HG03565 (cell line): Measurements from ENCODE around the gene PDE6D.
"Not testable (repeated sequence)": the region's sequence is repeated elsewhere in the genome, so short reads cannot be mapped to it uniquely, and the experiment has no call there.

Source experiments
- ATAC-seq: cut with Tn5 transposase; IDR thresholded peaks from one replicate; pipeline ENCODE4 v1.9.1; 2021; ENCODE audit warnings: mild to moderate bottlenecking, moderate library complexity; ENCODE audit not compliant: unreplicated experiment

Gene PDE6D

GRCh38 chr2:231780123-231780908 is 766 bp downstream of the PDE6D start:
- ATAC-seq, result no peak

- ATAC-seq, result peak; percentile 44
Observed at GRCh38 chr2:231769170-231770136, 11.6 kb downstream of the PDE6D start.

DNA sequence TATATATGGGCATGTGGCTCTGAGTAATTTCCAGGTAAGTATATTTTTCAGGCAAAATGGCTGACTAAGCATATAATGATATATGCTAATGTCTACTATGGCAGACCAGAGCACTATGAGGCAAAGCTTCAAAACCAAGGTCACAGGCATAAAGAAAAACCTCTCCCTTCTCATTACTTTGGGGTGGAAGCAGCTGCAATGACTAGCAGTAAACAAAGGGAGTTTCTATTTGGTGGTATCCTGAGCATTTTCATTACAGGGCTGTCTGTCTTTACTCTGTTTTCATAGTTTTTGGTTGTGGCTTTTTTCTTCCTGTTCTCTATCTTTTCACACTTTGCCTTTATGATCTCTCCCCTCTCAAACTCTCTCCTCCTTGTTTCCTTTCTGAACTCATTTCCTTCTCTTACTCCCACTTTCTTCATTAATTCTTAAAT is 15.6 kb downstream of the PDE6D start:
- ATAC-seq, result no peak

DNA sequence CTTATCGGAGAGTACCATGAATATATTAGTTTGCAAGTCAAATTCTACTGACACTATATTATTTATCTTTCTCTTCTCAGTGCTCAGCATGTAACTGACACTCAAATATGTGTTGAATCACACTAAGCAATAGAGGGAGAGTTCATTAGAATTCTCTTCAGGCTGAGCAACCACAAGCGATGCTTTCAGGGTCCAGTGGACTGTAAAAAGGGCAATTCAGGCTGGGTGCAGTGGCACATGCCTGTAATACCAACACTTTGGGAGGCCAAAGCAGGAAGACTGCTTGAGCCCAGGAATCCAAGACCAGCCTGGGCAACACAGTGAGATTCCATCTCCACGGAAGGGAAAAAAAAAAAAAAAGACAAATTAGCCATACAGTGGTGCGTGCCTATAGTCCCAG is 16.3 kb downstream of the PDE6D start:
- no peak for ATAC-seq

DNA sequence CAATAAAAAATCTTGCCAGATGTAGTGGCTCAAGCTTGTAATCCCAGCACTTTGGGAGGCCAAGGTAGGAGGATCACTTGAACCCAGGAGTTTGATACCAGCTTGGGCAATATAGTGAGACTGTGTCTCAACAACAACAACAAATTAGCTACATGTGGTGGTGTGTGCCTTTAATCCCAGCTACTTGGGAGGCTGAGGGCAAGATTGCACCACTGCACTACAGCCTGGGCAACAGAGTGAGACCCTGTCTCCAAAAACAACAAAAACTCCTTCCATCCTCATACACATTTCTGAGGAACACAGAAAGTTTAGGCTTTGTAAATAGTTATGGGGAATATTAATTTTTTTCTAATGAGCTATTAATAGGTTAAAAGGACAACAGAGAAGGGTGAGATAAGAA is 17.0 kb downstream of the PDE6D start:
- ATAC-seq, result no peak

DNA sequence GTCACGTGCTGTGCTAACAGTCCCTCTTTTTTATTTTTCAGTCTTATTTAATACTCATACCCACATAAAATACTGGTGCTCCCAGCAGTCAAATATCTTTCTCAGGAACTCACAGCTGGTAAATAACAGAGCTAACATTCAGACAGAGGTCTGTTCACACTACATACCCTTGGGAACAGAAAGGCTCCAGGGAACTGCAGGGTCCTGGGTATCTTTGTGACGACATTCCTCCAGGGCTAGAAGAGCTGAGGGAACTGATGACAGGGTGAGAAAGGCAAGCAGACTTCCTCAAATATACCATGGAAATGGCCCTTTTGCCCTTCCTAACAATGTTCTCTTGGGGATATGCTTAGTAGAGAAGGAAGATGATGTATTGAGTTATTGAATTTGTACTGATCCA is 19.3 kb downstream of the PDE6D start:
- ATAC-seq, result no peak

DNA sequence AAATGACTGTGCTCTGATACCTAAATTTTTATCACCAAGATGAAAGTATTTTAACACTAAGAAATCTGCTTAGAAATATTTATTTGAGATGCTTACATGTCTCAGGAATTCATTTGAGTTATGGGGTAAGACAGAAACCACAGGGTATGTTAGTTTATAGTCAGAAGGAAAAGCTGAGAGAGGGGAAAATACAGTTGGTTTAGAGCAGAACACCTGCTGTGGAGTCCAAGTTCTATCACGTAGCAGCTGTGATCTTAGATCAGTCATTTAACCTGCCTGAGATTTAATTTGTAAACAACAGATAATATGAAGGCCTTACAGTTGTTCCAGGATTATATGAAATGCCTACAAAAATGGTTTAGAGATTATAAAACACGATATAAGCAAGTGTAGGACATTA is 29.0 kb downstream of the PDE6D start:
- no peak for ATAC-seq

DNA sequence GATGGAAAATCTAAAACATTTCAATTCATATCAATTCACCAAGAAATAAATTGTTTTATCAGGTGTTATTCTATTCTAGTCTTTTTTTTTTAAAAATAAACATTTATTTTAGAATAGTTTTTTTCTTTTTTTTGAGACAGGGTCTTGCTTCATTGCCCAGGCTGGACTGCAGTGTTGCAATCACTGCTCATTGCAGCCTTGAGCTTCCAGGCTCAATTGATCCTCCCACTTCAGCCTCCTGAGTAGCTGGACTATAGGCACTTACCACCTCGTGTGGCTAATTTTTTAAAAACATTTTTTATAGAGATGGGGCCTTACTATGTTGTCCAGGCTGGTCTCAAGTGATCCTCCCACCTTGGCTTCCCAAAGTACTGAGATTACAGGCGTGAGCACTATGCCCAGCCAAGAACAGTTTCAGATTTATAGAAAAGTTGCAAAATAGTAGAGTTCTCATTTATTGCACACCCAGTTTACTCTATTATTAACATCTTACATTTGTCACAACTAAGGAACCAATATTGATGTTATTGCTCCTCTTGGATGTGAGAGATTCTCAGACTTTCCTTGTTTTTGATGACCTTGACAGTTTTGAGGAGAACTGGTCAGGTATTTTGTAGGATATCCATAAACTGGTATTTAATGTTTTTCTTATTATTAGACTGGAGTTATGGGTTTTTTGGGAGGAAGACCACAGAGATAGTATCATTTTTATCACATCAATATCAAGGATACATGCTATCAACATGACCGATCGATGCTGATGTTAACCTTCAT is 29.9 kb downstream of the PDE6D start:
- no peak for ATAC-seq

GRCh38 chr2:231749016-231749415 is 32.1 kb downstream of the PDE6D start:
- not testable (repeated sequence) for ATAC-seq

GRCh38 chr2:231748153-231748896 is 32.8 kb downstream of the PDE6D start:
- not testable (repeated sequence) for ATAC-seq

DNA sequence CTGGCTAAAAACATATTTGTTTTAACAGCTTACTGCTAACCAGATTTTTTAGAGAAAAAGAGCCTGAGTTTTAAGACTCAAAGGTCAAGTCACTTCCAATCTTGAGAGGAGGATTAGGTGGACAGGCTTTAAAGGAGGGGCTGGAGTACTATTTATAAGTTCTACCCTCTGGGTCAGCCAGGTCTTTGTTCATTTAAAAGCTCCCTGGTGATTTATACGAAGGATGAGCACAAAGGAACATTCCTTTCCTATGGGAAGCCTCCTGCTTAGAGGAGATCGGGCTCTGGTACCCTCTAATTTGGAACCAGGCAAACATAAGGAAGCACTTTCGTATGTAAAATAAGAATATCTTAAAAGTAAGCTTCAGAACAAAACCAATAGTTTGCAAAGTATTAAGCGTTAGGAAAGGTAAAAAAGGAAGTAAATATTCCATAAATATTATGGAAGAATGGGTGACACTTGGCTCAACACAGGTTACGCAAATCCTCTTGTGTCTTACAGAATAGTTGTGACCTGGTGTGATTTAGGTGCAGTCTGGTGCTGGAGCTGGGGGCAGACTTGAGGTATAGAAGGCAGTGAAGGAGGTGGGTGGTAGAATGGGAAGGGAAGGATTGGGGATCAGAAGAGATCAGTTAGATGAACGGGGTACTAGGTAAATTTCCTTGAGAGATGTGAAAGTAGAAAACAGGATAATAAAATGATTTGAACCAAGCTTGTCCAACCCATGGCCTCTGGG is 35.6 kb downstream of the PDE6D start:
- ATAC-seq, result no peak

DNA sequence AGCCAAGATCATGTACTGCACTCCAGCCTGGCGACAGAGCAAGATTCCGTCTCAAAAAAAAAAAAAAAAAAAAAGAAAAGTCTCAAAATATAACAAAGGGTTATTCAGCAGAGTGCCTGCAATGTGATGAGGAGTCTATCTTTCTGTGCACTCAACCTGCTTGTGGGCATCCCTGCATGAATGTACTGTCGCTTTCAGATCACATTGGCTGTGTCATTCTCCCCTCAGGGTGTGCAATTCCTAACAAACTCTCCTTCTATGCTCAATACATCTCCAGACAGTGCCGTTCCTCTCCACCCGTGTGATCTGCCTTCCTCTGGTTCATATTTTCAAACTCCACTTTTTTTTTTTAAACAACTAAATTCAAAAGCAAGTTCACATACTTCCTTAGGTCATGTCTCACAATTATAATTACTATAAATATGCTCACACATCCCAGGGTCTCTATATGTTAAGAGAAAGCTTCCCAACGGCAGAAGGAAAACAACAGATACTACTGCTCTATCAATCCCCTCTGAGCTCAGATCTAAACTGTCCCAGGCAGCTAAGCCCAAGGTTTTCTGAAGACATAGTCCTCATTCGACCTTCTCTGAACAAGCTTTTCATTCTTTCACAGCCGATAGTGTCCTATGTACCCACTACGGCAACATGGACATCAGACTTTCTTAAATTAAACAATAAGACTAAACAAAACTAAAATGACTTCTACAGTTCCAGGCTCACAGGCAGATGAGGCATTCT is 37.5 kb downstream of the PDE6D start:
- no peak for ATAC-seq

- no peak for ATAC-seq
Observed at GRCh38 chr2:231737761-231738160, 43.3 kb downstream of the PDE6D start.

GRCh38 chr2:231732604-231733003 is 48.5 kb downstream of the PDE6D start:
- no peak for ATAC-seq

DNA sequence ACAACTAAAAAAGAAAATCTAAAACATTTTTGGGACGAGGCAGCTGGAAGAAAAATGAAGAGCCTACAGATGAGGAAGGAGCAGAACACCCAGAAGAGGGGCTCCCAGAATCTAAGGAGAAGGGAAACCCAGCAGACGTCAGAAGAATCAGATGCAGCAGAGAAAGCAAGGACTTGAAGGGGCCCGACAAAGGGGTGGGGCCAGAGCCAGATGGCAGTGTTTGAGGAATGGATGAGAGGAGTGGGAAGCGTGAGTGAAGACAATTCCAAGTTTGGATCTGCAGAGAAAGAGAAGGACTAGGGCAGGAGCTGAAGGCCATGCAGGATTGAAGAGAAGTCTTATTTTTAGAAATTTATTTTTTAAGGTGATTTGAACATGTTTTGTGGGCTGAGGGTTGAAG is 53.5 kb downstream of the PDE6D start:
- no peak for ATAC-seq

GRCh38 chr2:231726276-231726675 is 54.8 kb downstream of the PDE6D start:
- no peak for ATAC-seq

- ATAC-seq, result no peak
Observed at GRCh38 chr2:231725476-231725875, 55.6 kb downstream of the PDE6D start.

GRCh38 chr2:231722721-231723307 is 58.3 kb downstream of the PDE6D start:
- no peak for ATAC-seq
